HepG2 (cell line): Measurements from ENCODE around the gene C5AR1. TPM values are rescaled to one million over a fixed set of nuclear protein-coding genes. Genes with fewer than 3 reads are reported as not detected.

ENCODE experiments used
- ATAC-seq: fragments of 200-7000 bp; cut with Tn5 transposase; 3 replicates; pipeline ENCODE4 v1.9.1; 2020; ENCODE audit warnings: mild to moderate bottlenecking, moderate library complexity
- BruUV-seq: library from RNA; stranded (reverse); fragments of 400-500 nt; replicated peaks from 2 replicates; lab custom pipeline; 2021; lab: Mats Ljungman, UMichigan
- CTCF ChIA-PET: fragments of 300-600 bp; formaldehyde crosslinking; extraction: SDS; loops from one replicate; lab custom pipeline; 2021; ENCODE audit warnings: low total read pairs, inconsistent platforms, low intra/inter-chr PET ratio; lab: Yijun Ruan, JAX
- POLR2A ChIA-PET: fragments of 350-600 bp; sonication (Branson Sonifier 250); formaldehyde crosslinking; loops from one replicate; lab custom pipeline; 2020; ENCODE audit warnings: antibody characterized with exemption, inconsistent platforms; lab: Yijun Ruan, JAX
- DNase-seq: peaks from one replicate; pipeline ENCODE4 v3.0.0-alpha.2; 2015; ENCODE audit warnings: low spot score
- FAIRE-seq: peaks from 3 replicates; lab custom pipeline; 2011; peaks lifted over from hg19 to GRCh38; lab: Jason Lieb, UNC
- H2AFZ ChIP-seq: one replicate; pipeline ENCODE4 v1.6.1; 2011; ENCODE audit warnings: low read length, inconsistent platforms
- H3K27ac ChIP-seq: fragments of 300-600 bp; 3 replicates; pipeline ENCODE4 v1.8.0; 2011; ENCODE audit warnings: mixed run types, mild to moderate bottlenecking, mixed read lengths, low read length, inconsistent platforms; ENCODE audit not compliant: insufficient read depth; ENCODE audit errors: extremely low read length
- H3K27me3 ChIP-seq, 2 experiments: fragments of 200-600 bp in 1 of 2; 2 replicates in 1 of 2; 3 replicates in 1 of 2; pipeline versions ENCODE4 v1.6.0 to v1.8.0; 2011; ENCODE audit warnings: low read length in 2 of 2, mild to moderate bottlenecking in 2 of 2, moderate library complexity in 2 of 2, inconsistent platforms in 1 of 2; ENCODE audit not compliant: insufficient read depth in 2 of 2, control insufficient read depth in 1 of 2
- H3K36me3 ChIP-seq, 2 experiments: fragments of 200-600 bp in 1 of 2; replicated peaks in 1 of 2; 2 replicates in 1 of 2; 3 replicates in 1 of 2; pipeline versions ENCODE4 v1.5.1 to v1.8.0; 2011; ENCODE audit warnings: low read length in 2 of 2, inconsistent platforms in 1 of 2; ENCODE audit not compliant: insufficient read depth in 2 of 2, control insufficient read depth in 1 of 2
- H3K4me1 ChIP-seq: 2 replicates; pipeline ENCODE4 v1.5.1; 2012; ENCODE audit warnings: low read length, inconsistent platforms; ENCODE audit not compliant: insufficient read depth
- H3K4me2 ChIP-seq: 2 replicates; pipeline ENCODE4 v1.6.0; 2011; ENCODE audit warnings: low read depth, low read length, inconsistent platforms
- H3K4me3 ChIP-seq, 3 experiments: fragments of 200-600 bp in 1 of 3; sonication (generic), shearing (Covaris generic) in 1 of 3; replicated peaks in 1 of 3; 2 replicates each; pipeline ENCODE4 v1.5.1; 2011 to 2016; ENCODE audit warnings: low read length in 3 of 3, inconsistent platforms in 2 of 3, low read depth in 2 of 3, mild to moderate bottlenecking in 2 of 3, control low read depth in 1 of 3, mixed read lengths in 1 of 3; ENCODE audit not compliant: insufficient read depth in 1 of 3
- H3K79me2 ChIP-seq: one replicate; pipeline ENCODE4 v1.6.1; 2011; ENCODE audit warnings: low read length, inconsistent platforms; ENCODE audit not compliant: insufficient read depth
- H3K9ac ChIP-seq: 2 replicates; pipeline ENCODE4 v1.6.0; 2011; ENCODE audit warnings: mild to moderate bottlenecking, low read depth, low read length, inconsistent platforms; ENCODE audit not compliant: insufficient read depth
- H3K9me3 ChIP-seq: 2 replicates; pipeline ENCODE4 v1.5.1; 2012; ENCODE audit warnings: mild to moderate bottlenecking, low read length
- H4K20me1 ChIP-seq: 2 replicates; pipeline ENCODE4 v1.6.0; 2011; ENCODE audit warnings: inconsistent platforms, mild to moderate bottlenecking, low read length, moderate library complexity; ENCODE audit not compliant: insufficient read depth
- CENPT ChIP-seq: sonication (generic); formaldehyde crosslinking; IDR thresholded peaks from 2 replicates; pipeline ENCODE4 v1.8.0; 2022; ENCODE audit warnings: low read depth, mild to moderate bottlenecking, moderate library complexity, missing genetic modification reagents
- GFI1 ChIP-seq: sonication (generic); formaldehyde crosslinking; IDR thresholded peaks from 2 replicates; pipeline ENCODE4 v1.5.0; 2020; ENCODE audit warnings: missing genetic modification reagents, mild to moderate bottlenecking, borderline replicate concordance
- GLI4 ChIP-seq: sonication (generic); formaldehyde crosslinking; IDR thresholded peaks from 2 replicates; pipeline ENCODE4 v1.5.1; 2020; ENCODE audit warnings: missing genetic modification reagents, mild to moderate bottlenecking, moderate library complexity, borderline replicate concordance
- HOXA7 ChIP-seq: sonication (generic); formaldehyde crosslinking; IDR thresholded peaks from 2 replicates; pipeline ENCODE4 v1.8.1; 2022; ENCODE audit warnings: mild to moderate bottlenecking, missing genetic modification reagents, moderate library complexity
- TBL1XR1 ChIP-seq: fragments of 150-350 bp; IDR thresholded peaks from 2 replicates; pipeline ENCODE4 v1.6.1; 2014; ENCODE audit warnings: borderline replicate concordance, low read length; ENCODE audit not compliant: partially characterized antibody
- ZBTB20 ChIP-seq: sonication (generic); formaldehyde crosslinking; IDR thresholded peaks from 2 replicates; pipeline ENCODE4 v1.8.1; 2023; ENCODE audit warnings: missing genetic modification reagents, low read depth, mild to moderate bottlenecking, borderline replicate concordance
- ZNF225 ChIP-seq: sonication (generic); formaldehyde crosslinking; IDR thresholded peaks from 2 replicates; pipeline ENCODE4 v1.4.0; 2020; ENCODE audit warnings: mild to moderate bottlenecking, missing genetic modification reagents
- ZNF430 ChIP-seq: sonication (generic); formaldehyde crosslinking; IDR thresholded peaks from 2 replicates; pipeline ENCODE4 v1.9.0; 2021; ENCODE audit warnings: mild to moderate bottlenecking, missing genetic modification reagents
- ZNF660 ChIP-seq: sonication (generic); formaldehyde crosslinking; IDR thresholded peaks from 2 replicates; pipeline ENCODE4 v1.5.1; 2020; ENCODE audit warnings: mild to moderate bottlenecking, low read depth, missing genetic modification reagents, borderline replicate concordance
- ZNF674 ChIP-seq: sonication (generic); formaldehyde crosslinking; IDR thresholded peaks from 2 replicates; pipeline ENCODE4 v1.5.0; 2020; ENCODE audit warnings: low read depth, mild to moderate bottlenecking, missing genetic modification reagents
- WGBS: methylation state at CpG from one replicate; pipeline ENCODE4 v1.1.6; 2017; ENCODE audit warnings: low lambda C conversion rate; 5-methylcytosine and 5-hydroxymethylcytosine counted together
- in situ Hi-C: cut with HindIII; loops from 2 replicates; pipeline ENCODE4 v1.10.0; 2017; ENCODE audit warnings: low pct_unique_long_range_greater_than_20kb; ENCODE audit not compliant: extremely low pct_ligation_motif_present
- intact Hi-C: fragments of 100-400 bp; cut with micrococcal nuclease; formaldehyde crosslinking; loops from one replicate; pipeline ENCODE4 v1.10.0; 2022; ENCODE audit not compliant: unreplicated experiment
- polyA plus RNA-seq, 8 experiments: library from polyadenylated mRNA; depleted of rRNA in 3 of 8; stranded (reverse) in 7 of 8; unstranded in 1 of 8; fragments of >200 nt; fragmentation: Illumina TruSeq in 4 of 8; extraction: Trizol in 4 of 8; gene quantifications; 2 replicates each; pipeline versions ENCODE4 v1.2.1 to v1.2.3, GENCODE V29; 2011 to 2016; ENCODE audit warnings: low read depth in 4 of 8, missing spikeins in 1 of 8, mixed read lengths in 1 of 8; ENCODE audit not compliant: insufficient read depth in 1 of 8
- total RNA-seq, 5 experiments: library from RNA; depleted of rRNA; stranded (reverse); fragments of >200 nt; fragmentation: Illumina TruSeq; extraction: Trizol; gene quantifications; 2 replicates each; pipeline ENCODE4 v1.2.3, GENCODE V29; 2016; ENCODE audit warnings: low read depth in 1 of 5
- TF ChIP-seq, protein P1 (sequence below): IDR thresholded peaks from 2 replicates; pipeline ENCODE4 v1.6.1; 2018; ENCODE audit warnings: missing genetic modification reagents, mild to moderate bottlenecking, missing compliant biosample characterization
- TF ChIP-seq, protein P2 (sequence below): sonication (generic); formaldehyde crosslinking; IDR thresholded peaks from 2 replicates; pipeline ENCODE4 v1.8.0; 2023; ENCODE audit warnings: mild to moderate bottlenecking, missing genetic modification reagents
- TF ChIP-seq, protein P3 (sequence below): sonication (generic); formaldehyde crosslinking; IDR thresholded peaks from 2 replicates; pipeline ENCODE4 v1.4.0; 2020; ENCODE audit warnings: missing genetic modification reagents
- TF ChIP-seq, protein P4 (sequence below): sonication (generic); formaldehyde crosslinking; IDR thresholded peaks from 2 replicates; pipeline ENCODE4 v1.5.1; 2020; ENCODE audit warnings: mild to moderate bottlenecking, missing genetic modification reagents, moderate library complexity

The C5AR1 gene
- total and polyA plus RNA-seq, 2 of the 13 experiments (the other 11 are each of a cell fraction or from before 2014, with no cell fraction given): 0.07 to 1.6 TPM

DNA sequence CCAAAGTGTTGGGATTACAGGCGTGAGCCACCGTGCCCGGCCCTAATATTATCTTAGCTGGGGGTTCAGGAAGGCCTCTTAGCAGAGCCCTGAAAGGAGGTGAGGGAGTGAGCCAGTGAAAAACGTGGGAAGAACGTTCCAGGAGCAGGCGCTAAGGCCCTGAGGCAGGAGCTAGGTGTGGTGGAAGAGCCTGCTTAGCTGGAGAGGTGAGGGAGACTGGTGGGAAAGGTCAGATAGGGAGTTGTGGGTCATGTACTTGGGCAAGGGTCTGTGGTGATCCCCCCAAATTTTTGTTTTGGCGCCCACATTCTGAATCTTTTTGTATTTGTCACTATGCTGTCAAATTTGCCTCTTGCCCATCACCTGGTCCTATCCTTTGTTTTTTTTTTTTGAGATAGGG lies 40.1 kb upstream of the C5AR1 start (continued):
- TF ChIP-seq ZNF660 (CRISPR knock-in tag) (no peak), ZNF225 (CRISPR knock-in tag) (no peak), HOXA7 (CRISPR knock-in tag) (no peak), TBL1XR1 (no peak), GFI1 (CRISPR knock-in tag) (no peak)

DNA sequence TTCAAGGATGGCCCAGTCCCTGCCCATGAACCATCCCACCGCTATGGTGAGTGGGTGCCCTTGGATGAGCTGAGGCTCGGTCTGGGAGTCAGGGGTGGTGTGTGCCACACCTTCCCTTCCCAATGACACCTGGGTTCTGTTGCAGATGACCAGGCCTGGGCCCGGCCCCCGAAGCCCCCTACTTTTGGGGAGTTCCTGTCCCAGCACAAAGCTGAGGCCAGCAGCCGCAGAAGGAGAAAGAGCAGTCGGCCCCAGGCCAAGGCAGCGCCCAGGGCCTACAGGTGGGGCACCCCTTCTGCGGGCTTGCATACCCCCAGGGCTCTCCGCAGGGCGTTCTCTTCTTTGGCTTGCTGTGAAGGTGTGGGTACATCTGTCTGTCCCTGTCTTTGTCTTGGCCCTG lies 39.3 kb upstream of the C5AR1 start:
- WGBS: 100% methylated on average over 4 of the region's 10 CpGs
- Histone ChIP-seq H3K36me3 (peaks cover 12 to 30% of the 10 kb centered on the region in 2 experiments; a peak in 4 of 5 replicates), H3K4me2 (no peak overlapping the region), H4K20me1 (no peaks in the 10 kb centered on the region), H3K4me1 (peaks cover 12% of the 10 kb centered on the region), H3K27ac (no peak overlapping the region), H2AFZ (no peak overlapping the region), H3K27me3 (no peaks in the 10 kb centered on the region), H3K4me3 (no peak overlapping the region), H3K79me2 (no peaks in the 10 kb centered on the region), H3K9ac (no peak overlapping the region), H3K9me3 (no peaks in the 10 kb centered on the region)
- FAIRE-seq (no peak), ATAC-seq (no peak), DNase-seq (no peak)
- TF ChIP-seq, protein P1, sequence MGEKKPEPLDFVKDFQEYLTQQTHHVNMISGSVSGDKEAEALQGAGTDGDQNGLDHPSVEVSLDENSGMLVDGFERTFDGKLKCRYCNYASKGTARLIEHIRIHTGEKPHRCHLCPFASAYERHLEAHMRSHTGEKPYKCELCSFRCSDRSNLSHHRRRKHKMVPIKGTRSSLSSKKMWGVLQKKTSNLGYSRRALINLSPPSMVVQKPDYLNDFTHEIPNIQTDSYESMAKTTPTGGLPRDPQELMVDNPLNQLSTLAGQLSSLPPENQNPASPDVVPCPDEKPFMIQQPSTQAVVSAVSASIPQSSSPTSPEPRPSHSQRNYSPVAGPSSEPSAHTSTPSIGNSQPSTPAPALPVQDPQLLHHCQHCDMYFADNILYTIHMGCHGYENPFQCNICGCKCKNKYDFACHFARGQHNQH (CRISPR knock-in tag): no peak
- TF ChIP-seq ZNF674 (no peak), ZBTB20 (CRISPR knock-in tag) (no peak), CENPT (CRISPR knock-in tag) (no peak), GLI4 (CRISPR knock-in tag) (no peak), GFI1 (CRISPR knock-in tag) (no peak), ZNF430 (no peak)
- TF ChIP-seq, protein P2, sequence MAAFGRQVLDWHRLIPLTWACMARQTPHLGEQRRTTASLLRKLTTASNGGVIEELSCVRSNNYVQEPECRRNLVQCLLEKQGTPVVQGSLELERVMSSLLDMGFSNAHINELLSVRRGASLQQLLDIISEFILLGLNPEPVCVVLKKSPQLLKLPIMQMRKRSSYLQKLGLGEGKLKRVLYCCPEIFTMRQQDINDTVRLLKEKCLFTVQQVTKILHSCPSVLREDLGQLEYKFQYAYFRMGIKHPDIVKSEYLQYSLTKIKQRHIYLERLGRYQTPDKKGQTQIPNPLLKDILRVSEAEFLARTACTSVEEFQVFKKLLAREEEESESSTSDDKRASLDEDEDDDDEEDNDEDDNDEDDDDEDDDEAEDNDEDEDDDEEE (CRISPR knock-in tag): no peak
- TF ChIP-seq, protein P3, sequence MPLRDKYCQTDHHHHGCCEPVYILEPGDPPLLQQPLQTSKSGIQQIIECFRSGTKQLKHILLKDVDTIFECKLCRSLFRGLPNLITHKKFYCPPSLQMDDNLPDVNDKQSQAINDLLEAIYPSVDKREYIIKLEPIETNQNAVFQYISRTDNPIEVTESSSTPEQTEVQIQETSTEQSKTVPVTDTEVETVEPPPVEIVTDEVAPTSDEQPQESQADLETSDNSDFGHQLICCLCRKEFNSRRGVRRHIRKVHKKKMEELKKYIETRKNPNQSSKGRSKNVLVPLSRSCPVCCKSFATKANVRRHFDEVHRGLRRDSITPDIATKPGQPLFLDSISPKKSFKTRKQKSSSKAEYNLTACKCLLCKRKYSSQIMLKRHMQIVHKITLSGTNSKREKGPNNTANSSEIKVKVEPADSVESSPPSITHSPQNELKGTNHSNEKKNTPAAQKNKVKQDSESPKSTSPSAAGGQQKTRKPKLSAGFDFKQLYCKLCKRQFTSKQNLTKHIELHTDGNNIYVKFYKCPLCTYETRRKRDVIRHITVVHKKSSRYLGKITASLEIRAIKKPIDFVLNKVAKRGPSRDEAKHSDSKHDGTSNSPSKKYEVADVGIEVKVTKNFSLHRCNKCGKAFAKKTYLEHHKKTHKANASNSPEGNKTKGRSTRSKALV (CRISPR knock-in tag): no peak
- TF ChIP-seq, protein P4, sequence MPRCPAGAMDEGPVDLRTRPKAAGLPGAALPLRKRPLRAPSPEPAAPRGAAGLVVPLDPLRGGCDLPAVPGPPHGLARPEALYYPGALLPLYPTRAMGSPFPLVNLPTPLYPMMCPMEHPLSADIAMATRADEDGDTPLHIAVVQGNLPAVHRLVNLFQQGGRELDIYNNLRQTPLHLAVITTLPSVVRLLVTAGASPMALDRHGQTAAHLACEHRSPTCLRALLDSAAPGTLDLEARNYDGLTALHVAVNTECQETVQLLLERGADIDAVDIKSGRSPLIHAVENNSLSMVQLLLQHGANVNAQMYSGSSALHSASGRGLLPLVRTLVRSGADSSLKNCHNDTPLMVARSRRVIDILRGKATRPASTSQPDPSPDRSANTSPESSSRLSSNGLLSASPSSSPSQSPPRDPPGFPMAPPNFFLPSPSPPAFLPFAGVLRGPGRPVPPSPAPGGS (CRISPR knock-in tag): no peak
- BruUV-seq: no TSS peak
- intact Hi-C loops (no loop called here), in situ Hi-C loops (no loop called here)
- CTCF ChIA-PET: no interaction called here
- POLR2A ChIA-PET: interaction anchor here (1.2 kb wide), 1 partner anchor 60 kb away, joined by 3 read pairs; no protein-coding TSS in a partner anchor
